Left forelimb (tissue), 1 donor: Measurements from ENCODE around the gene RIMBP2.

ENCODE experiments used
- DNase-seq: peaks from one replicate; pipeline ENCODE4 v3.0.0-alpha.2; 2018; ENCODE audit warnings: low spot score

RIMBP2 gene

DNA sequence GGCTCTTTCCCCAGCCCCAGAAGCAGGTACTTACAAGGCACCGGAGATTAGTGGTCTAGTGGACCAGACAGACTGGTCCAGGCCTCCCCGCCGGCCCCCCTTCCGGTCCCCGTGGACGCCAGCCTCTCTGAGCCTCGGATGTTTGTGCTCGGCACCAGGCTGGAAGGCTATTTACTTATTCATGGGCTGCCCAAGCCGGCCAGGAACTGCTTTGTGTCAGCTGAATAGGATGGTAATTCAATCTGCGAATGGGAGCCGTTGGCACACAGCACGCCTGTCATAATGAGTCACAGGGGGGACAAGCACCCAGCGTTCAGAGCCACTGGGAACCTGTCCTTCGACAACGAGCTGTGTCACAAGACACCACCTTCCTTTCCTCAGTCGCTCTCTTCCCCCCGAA is 82.3 kb downstream of the RIMBP2 start:
- DNase-seq, result no peak

DNA sequence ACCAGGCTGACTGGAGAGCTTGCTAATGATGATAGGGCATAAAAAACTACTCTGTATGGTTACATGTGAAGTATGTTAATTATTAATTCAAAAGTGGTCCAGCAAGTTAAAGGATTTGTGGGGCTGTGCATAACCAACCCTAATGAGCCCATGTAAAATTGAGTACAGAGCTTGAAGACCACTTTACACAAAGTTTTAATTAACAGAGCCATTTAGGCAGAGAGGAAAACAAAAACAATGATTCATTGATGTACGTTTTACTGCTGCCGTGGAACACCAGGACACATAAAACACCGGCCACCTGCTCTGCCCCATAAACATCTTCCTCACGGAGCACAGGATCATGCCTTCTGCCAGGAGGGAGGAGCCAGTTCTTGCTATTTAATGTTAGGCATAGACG is 83.5 kb downstream of the RIMBP2 start:
- DNase-seq, result no peak

DNA sequence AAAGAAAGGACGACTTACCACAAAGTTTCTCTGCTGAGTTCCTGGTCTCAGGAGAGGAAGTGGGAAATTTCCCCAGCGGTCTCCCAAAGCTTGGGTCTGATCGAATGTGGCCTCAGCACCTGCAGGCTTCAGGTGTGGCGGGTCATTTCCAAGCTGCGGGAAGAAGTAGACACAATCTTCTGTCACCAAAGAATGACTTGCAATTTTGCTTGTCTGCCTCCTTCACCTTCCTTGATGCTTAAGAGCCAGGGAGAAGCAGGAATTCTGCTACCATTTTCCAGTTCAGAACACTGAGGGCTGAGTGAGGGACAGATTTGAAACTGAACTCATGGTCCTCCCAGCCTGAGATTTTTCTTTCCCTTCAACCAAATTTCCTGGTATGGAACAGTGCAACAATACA is 87.8 kb downstream of the RIMBP2 start:
- DNase-seq, result no peak

GRCh38 chr12:130627175-130627574 is 88.9 kb downstream of the RIMBP2 start:
- DNase-seq, result no peak

GRCh38 chr12:130626601-130627000 is 89.5 kb downstream of the RIMBP2 start:
- DNase-seq, result no peak

DNA sequence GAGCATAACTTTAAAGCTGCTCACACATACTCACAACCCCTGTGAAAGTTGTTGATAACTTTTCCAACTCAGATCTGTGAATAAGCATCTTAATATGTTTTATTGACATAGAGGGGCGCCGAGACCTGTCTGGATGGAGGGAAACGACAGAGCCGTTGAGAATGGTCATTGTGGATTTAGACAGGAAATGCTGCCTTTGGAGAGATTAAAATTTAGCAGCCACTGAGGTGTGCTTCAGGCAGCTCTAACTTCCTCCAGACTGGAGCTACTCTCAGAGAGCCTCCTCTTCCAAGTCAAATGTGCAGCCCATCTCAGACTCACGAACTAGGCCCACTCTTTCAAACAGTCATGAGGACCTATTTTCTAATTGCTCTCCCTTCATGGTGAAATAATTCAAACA is 90.9 kb downstream of the RIMBP2 start:
- DNase-seq, result no peak

GRCh38 chr12:130622803-130623202 is 93.3 kb downstream of the RIMBP2 start:
- DNase-seq, result no peak

GRCh38 chr12:130621696-130622298 is 94.3 kb downstream of the RIMBP2 start:
- peak; percentile 25 for DNase-seq

GRCh38 chr12:130620756-130621155 is 95.3 kb downstream of the RIMBP2 start:
- peak; percentile 22 for DNase-seq

GRCh38 chr12:130620281-130620680 is 95.8 kb downstream of the RIMBP2 start:
- peak; percentile 15 for DNase-seq

DNA sequence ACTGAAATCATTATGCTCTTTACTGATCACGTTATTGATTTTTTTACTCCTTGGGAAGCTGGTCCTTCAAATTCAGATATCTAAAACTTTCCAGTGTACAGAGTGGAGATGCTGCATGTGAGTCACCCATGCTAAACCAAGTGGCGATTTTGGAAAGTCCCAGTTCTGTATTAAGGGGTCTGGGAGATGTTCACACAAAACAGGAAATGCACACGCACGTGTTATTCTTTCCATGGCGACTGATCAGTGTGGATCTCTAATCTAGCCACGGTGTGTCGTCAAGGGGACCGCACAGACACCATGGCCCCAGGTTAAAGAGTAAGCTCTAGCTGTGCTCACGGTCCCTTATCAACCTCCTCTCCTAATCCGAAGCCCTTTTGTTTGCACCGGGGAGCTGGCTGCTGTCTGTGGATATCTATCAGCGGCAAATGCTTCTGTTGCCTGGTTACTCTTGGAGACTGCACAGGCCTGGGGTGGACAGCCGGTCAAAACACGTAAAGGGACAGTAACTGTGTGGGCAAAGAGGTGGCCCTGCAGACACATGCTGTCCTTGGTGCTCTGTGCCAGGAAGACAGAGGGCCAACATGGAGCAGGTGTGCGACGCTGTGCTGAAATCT is 96.6 kb downstream of the RIMBP2 start:
- peak; percentile 53 for DNase-seq

DNA sequence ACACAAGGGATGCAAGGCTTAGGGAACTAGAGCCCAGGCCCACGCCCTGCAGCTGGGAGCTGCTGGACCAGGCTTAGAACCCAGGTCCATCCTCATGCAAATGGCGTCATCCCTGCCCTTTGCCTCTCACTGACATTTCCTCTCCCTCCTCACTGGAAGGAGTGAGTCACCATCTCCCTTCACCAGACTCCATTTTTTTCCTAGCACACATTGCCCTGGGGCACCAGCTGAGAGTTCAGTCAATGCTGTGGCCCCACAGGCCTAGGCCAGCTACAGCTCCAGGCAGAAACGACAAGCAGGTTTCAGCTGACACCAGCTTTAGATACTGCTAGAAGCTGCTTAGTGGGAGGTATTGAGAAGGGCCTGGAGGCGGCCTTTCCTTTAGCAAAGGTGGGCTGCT is 98.9 kb downstream of the RIMBP2 start:
- DNase-seq, result no peak

DNA sequence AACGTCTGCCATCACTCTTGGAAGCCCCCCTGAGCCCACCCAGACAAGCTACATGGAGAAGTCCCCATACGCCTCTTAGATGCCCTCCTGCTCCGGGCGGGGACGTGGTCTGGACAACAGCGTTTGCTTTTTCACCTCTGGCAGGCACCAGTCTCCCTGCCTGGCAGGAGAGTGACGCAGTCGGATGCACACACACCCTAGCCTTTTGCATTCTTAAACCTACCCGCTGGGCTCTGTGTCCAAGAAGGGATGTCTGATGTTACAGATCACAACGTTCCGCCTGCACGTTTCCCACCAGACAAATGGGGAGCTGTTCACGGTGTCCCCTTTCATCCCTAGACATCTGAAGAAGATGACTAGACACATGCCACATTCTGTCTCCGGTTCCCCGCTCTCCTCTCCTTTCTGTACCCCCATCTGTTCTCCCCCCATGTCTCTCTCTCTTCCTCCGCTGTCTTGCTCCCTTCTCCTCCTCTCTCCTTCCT is 100.2 kb downstream of the RIMBP2 start:
- DNase-seq, result peak; percentile 31

DNA sequence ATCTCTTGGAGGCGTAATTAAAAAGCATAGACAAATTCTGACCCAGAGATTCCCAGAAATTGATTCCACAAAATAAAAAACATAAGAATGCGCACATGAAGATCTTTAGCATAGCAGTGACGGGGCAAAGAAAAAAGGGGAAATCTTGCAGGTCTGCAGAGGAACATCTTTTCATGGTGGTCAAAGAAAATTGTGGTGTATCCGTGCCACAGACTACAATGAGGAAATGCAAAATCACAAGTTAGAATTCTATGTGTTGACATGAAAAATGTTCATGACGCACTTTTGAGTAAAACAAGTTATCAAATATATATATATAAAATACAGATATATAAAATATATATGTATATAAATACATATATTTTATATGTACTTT is 101.6 kb downstream of the RIMBP2 start:
- DNase-seq, result no peak

- no peak for DNase-seq
Measured at GRCh38 chr12:130613831-130614529, 102.1 kb downstream of the RIMBP2 start.

GRCh38 chr12:130613131-130613530 is 103.0 kb downstream of the RIMBP2 start:
- no peak for DNase-seq

GRCh38 chr12:130611026-130611905 is 104.8 kb downstream of the RIMBP2 start:
- peak; percentile 41 for DNase-seq

DNA sequence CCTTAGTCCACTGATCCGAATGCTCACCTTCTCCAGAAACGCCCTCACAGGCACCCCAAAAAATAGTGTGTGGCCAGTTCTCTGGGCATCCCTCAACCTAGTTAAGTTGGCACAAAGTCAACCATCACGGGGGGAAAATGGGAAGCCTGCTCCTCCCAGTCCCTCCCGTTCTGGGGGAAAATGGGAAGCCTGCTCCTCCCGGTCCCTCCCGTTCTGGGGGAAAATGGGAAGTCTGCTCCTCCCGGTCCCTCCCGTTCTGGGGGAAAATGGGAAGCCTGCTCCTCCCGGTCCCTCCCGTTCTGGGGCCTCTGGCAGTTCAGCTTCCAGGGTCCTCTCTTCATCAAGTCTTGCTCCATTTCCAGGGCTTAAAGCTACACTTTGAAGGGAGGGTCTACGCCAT is 106.1 kb downstream of the RIMBP2 start:
- no peak for DNase-seq

- DNase-seq, result no peak
Measured at GRCh38 chr12:130608831-130609230, 107.3 kb downstream of the RIMBP2 start.

DNA sequence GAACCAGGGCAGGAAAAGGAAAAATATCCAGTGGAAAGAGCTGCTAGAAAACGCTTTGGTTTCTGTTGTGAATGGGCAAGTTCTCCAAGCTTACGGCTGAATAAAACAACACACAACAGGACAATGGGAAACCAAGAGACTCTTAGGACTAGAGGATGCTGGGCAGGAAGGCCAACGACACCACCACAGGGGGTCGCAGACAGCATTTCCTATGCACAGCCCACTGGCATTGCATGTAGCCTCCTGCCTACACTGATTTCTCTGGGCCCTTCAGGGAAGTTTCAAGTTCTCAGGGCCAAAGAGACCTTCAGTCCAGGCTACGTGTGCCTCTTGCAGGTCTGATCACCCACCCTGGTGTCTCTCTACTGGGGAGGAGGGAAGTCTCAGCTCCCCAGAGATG is 108.0 kb downstream of the RIMBP2 start:
- DNase-seq, result no peak

- DNase-seq, result peak; percentile 28
Measured at GRCh38 chr12:130606231-130606630, 109.9 kb downstream of the RIMBP2 start.

DNA sequence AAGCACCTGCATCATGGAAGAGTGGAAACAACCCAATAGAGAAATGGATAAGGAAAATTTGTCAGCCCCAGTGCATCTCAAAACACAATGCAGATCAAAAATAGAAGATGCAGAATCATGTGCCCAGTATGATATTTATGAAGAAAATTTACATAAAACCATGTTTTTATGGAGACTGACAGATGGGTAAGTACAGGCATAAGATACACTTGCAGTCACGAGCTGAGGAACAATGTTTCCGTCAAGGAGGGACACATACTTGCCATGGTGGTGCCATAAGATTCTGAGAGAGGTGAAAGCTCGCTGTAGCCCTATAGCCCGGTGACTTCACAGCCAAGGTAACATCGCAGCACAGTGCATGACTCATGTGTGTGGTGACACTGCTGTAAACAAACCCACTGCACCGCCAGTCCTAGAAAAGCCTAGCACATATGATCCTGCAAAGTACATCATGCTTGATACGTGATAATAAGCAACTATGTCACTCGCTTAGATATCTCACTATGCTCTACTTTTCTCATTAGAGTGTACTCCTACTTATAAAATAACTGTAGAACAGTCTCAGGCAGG is 112.6 kb downstream of the RIMBP2 start:
- DNase-seq, result no peak
